ENCODE measurements around the gene TRAF5.
"Not testable (repeated sequence)": the region's sequence is repeated elsewhere in the genome, so short reads cannot be mapped to it uniquely, and the experiment has no call there.

TRAF5 gene

DNA sequence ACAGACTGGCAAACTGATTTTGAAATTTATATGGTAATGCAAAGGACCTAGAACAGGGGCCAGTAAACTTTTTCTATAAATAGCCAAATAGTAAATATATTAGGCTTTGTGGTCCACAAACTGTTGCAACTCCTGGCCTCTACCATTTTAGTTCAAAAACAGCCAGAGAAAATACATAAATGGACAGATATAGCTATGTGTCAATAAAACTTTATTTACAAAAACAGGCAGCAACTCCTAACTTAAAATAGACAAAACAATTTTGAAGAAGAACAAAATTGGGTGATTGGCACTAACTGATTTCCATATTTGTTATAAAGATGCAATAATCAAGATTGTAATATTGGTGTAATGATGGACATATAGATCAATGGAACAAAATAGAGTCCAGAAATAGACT lies 6.7 kb upstream of the TRAF5 start:
- no peak overlapping the region for H3K4me3 ChIP-seq (ENCODE audit: low read depth, low read length)
- TF ChIP-seq, protein P1, sequence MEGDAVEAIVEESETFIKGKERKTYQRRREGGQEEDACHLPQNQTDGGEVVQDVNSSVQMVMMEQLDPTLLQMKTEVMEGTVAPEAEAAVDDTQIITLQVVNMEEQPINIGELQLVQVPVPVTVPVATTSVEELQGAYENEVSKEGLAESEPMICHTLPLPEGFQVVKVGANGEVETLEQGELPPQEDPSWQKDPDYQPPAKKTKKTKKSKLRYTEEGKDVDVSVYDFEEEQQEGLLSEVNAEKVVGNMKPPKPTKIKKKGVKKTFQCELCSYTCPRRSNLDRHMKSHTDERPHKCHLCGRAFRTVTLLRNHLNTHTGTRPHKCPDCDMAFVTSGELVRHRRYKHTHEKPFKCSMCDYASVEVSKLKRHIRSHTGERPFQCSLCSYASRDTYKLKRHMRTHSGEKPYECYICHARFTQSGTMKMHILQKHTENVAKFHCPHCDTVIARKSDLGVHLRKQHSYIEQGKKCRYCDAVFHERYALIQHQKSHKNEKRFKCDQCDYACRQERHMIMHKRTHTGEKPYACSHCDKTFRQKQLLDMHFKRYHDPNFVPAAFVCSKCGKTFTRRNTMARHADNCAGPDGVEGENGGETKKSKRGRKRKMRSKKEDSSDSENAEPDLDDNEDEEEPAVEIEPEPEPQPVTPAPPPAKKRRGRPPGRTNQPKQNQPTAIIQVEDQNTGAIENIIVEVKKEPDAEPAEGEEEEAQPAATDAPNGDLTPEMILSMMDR (IDR thresholded peaks at IDR 0.05; ENCODE audit: low read depth, low read length) = no peak

DNA sequence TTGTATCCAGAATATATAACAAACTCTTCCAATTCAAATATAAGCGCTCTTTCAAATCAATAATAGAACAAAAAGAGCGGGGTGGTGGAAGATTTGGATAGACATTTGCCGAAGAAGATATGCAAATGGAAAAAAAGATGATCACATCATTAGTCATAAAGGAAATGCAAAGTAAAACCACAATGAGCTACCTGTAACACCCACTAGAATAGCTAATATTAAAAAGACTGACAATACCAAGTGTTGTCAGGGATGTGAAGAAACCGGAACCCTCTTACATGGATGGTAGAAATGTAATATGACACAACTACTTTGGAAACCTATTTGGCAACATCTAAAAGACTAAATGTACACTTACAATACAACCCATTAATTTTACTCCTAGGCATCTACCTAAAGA lies 5.7 kb upstream of the TRAF5 start:
- no peak overlapping the region for H3K4me3 ChIP-seq (ENCODE audit: low read depth, low read length)
- TF ChIP-seq, protein P1 (IDR thresholded peaks at IDR 0.05; ENCODE audit: low read depth, low read length) = no peak

- H3K4me3 ChIP-seq (ENCODE audit: low read depth, low read length) = not testable (repeated sequence)
Measured at GRCh38 chr1:211321646-211322045, 5.0 kb upstream of the TRAF5 start.

GRCh38 chr1:211323156-211324063 lies 3.2 kb upstream of the TRAF5 start:
- TF ChIP-seq, protein P1 (IDR thresholded peaks at IDR 0.05; ENCODE audit: low read depth, low read length) = peak; percentile 97
- no peak overlapping the region for H3K4me3 ChIP-seq (ENCODE audit: low read depth, low read length)

DNA sequence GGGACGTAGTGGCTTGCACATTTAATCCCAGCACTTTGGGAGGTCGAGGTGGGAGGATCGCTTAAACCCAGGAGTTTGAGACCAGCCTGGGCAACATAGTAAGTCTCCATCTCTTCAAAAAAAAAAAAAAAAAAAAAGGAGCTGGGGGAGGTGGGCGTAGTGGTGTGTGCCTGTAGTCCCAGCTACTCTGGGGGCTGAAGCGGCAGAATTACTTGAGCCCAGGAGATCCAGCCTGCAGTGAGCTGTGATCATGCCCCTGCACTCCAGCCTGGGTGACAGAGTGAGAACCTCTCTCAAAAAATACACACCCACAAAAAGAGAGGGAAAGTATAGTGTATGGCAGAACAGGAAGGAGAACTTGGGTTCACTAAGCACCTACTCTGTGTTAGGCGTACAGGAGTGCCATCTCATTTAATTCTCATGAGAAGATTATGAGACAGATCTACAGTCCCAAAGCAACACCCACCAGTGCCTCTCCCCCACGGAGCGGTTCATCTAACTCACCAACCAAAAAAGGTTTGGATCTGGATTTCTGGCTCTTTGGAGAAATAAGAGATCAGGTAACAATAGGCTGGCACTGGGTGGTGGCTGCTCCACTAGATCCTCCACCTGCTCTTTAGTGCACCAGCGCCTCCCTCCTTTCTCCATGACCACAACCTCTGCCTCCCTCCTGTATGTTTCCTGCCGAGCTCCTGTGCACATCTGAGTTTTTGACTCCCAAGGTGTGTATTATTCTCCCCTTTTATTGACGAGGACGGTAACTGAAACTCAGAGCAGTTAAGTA lies 1.4 kb upstream of the TRAF5 start:
- H3K4me3 ChIP-seq (ENCODE audit: low read depth, low read length) = no peak overlapping the region
- TF ChIP-seq, protein P1 (IDR thresholded peaks at IDR 0.05; ENCODE audit: low read depth, low read length) = no peak

DNA sequence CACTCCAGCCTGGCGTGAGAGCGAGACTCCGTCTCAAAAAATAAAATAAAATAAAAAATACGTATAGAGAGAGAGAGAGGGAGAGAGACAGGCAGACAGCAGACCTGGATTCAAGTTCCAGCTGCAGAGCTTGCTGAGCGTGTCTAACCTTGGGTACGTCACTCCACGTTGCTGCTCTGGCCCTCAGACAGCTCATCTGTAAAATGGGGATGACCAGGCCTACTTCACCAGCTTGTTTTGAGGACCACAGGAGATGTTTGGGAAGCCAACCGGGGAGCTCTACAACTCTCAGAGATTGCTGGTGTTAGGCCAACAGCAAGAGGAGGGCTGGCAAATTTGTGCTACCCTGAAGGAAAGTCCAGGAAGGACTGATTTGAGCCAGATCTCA lies 499 bp upstream of the TRAF5 start:
- TF ChIP-seq, protein P1 (IDR thresholded peaks at IDR 0.05; ENCODE audit: low read depth, low read length) = no peak
- H3K4me3 ChIP-seq (ENCODE audit: low read depth, low read length) = peak overlapping the region; percentile 74

GRCh38 chr1:211327346-211327921 lies 801 bp downstream of the TRAF5 start:
- peak overlapping the region; percentile 74 for H3K4me3 ChIP-seq (ENCODE audit: low read depth, low read length)
- TF ChIP-seq, protein P1 (IDR thresholded peaks at IDR 0.05; ENCODE audit: low read depth, low read length) = no peak

All from WI38 (cell line).